OCI-LY7 (cell line): ENCODE measurements around the gene CCSER2.

Experiments
- CTCF ChIP-seq: fragments of 200-600 bp; sonication (generic); conservative IDR thresholded peaks from 2 replicates; pipeline ENCODE4 v1.5.1; 2014; ENCODE audit warnings: mild to moderate bottlenecking, antibody characterized with exemption, low read length, moderate library complexity, mixed read lengths
- EZH2phosphoT487 ChIP-seq: fragments of 200-600 bp; sonication (generic); IDR thresholded peaks from 2 replicates; pipeline ENCODE4 v1.6.1; 2018; ENCODE audit warnings: low read depth, borderline replicate concordance, mild to moderate bottlenecking, mixed run types, antibody characterized with exemption, low read length, moderate library complexity, mixed read lengths

DNA sequence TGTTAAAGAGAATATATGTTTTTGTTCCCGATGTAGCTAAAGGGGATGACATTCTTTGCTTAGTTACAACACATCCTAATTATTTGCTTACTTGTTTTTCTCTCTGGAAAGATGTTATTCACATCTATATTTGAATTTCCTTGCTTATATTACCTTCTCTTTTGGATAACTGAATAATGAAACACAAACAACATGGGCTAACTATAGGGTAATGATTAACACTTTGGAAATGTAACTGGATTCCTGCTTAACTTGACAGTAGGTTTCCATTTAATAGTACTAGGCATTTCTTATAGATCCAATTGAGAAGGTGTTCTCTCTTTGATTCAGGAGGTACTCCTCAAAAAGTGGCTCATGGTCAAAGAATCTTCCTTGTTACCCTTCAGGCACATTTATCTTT is 141.1 kb downstream of the CCSER2 start:
- no peak for TF ChIP-seq CTCF
- no peak for TF ChIP-seq EZH2phosphoT487
